ENCODE measurements around the gene PSMB7. TPM values are rescaled to one million over a fixed set of nuclear protein-coding genes. Genes with fewer than 3 reads are reported as not detected.

Gene PSMB7
- total RNA-seq, 1 donor from 2014 or later: 142 TPM

- H3K4me3 Mint-ChIP-seq: no peak overlapping the region
- peaks cover 6% of the 10 kb centered on the region for H3K4me1 Mint-ChIP-seq
- no peak for DNase-seq (ENCODE audit: low spot score in 2 of 2, unreplicated experiment in 2 of 2)
- no peaks in the 10 kb centered on the region for H3K27me3 Mint-ChIP-seq (ENCODE audit: low read depth)
- TF ChIP-seq CTCF (IDR thresholded peaks at IDR 0.05; ENCODE audit: unreplicated experiment): no peak
- H3K9me3 Mint-ChIP-seq: no peaks in the 10 kb centered on the region
- H3K27ac Mint-ChIP-seq: no peak overlapping the region
- no peaks in the 10 kb centered on the region for H3K36me3 Mint-ChIP-seq
Measured at GRCh38 chr9:124304285-124304684, 111.0 kb downstream of the PSMB7 start.

- no peak for DNase-seq (ENCODE audit: low spot score in 2 of 2, unreplicated experiment in 2 of 2)
- Mint-ChIP-seq H3K9me3 (no peaks in the 10 kb centered on the region), H3K4me1 (peaks cover 9% of the 10 kb centered on the region), H3K36me3 (no peaks in the 10 kb centered on the region), H3K4me3 (no peak overlapping the region), H3K27me3 (ENCODE audit: low read depth) (no peaks in the 10 kb centered on the region), H3K27ac (no peak overlapping the region)
- TF ChIP-seq CTCF (IDR thresholded peaks at IDR 0.05; ENCODE audit: unreplicated experiment): no peak
Measured at GRCh38 chr9:124303762-124304161, 111.5 kb downstream of the PSMB7 start.

Other genes with a start within 250 kb of the PSMB7 start
- gene NEK6, start 157.5 kb downstream of the PSMB7 start, total RNA-seq: 40.5 to 45.5 TPM (median 42.9 TPM) in 3 replicates
- gene ADGRD2, start 35.0 kb upstream of the PSMB7 start, total RNA-seq: 0.62 to 0.78 TPM (median 0.63 TPM) in 3 replicates
- 0.25 TPM in 1 of 3 replicates, not detected in the others for gene NR5A1, start 92.0 kb upstream of the PSMB7 start, total RNA-seq